22Rv1 (cell line): ENCODE results near the gene MORN1.

Source experiments
- H3K27ac ChIP-seq: fragments of 450-650 bp; 2 replicates; pipeline ENCODE4 v1.5.1; 2017
- CTCF ChIP-seq: fragments of 450-650 bp; IDR thresholded peaks from 2 replicates; pipeline ENCODE4 v1.5.1; 2017; ENCODE audit warnings: mild to moderate bottlenecking
- ZFX ChIP-seq: fragments of 450-650 bp; IDR thresholded peaks from 2 replicates; pipeline ENCODE4 v1.6.1; 2017; ENCODE audit warnings: antibody characterized with exemption, borderline replicate concordance

The MORN1 gene

GRCh38 chr1:2317230-2318065, 73.9 kb downstream of the MORN1 start:
- TF ChIP-seq CTCF (no peak), ZFX (no peak)
- H3K27ac ChIP-seq: no peak overlapping the region

- H3K27ac ChIP-seq: no peak overlapping the region
- TF ChIP-seq ZFX (no peak), CTCF (no peak)
Observed at GRCh38 chr1:2316451-2316961, 74.8 kb downstream of the MORN1 start.

- H3K27ac ChIP-seq: no peak overlapping the region
- TF ChIP-seq ZFX: no peak
- TF ChIP-seq CTCF: no peak
Observed at GRCh38 chr1:2315674-2316450, 75.5 kb downstream of the MORN1 start.

GRCh38 chr1:2314803-2315673, 76.3 kb downstream of the MORN1 start:
- TF ChIP-seq CTCF (peak; percentile 89), ZFX (no peak)
- H3K27ac ChIP-seq: no peak overlapping the region

- no peak for TF ChIP-seq ZFX
- no peak for TF ChIP-seq CTCF
- no peak overlapping the region for H3K27ac ChIP-seq
Observed at GRCh38 chr1:2314273-2314802, 77.0 kb downstream of the MORN1 start.

- H3K27ac ChIP-seq: no peak overlapping the region
- TF ChIP-seq ZFX: no peak
- TF ChIP-seq CTCF: no peak
Observed at GRCh38 chr1:2313651-2314261, 77.6 kb downstream of the MORN1 start.
